GM19468 (cell line): ENCODE data around the gene CDH7.

Experiments used
- ATAC-seq: cut with Tn5 transposase; IDR thresholded peaks from one replicate; pipeline ENCODE4 v1.9.1; 2021; ENCODE audit warnings: mild to moderate bottlenecking, moderate library complexity, moderate number of reproducible peaks; ENCODE audit not compliant: unreplicated experiment; ENCODE audit errors: extremely low read depth

Gene CDH7

GRCh38 chr18:65906621-65907034 lies 155.8 kb downstream of the CDH7 start:
- no peak for ATAC-seq

DNA sequence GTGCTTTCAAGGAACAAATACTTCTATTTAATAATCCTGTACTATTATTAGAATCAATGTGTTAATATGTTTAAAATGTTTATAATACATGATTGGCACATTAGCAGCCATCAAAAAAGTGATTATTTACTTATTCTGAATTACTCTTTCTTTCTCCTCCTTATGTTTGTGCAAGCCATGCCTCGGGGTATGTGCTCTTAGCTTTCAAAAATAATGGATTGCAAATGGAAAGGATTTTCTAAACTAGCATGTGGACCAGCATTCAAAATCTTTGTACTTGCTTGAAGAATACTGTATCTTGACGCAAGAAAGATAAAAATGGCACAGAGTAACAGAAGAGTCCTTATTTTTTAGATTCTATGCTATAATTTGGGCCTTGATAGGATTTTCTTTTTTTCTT lies 156.5 kb downstream of the CDH7 start:
- ATAC-seq, result no peak

- ATAC-seq, result no peak
Measured at GRCh38 chr18:65919018-65919417, 168.2 kb downstream of the CDH7 start.

- no peak for ATAC-seq
Measured at GRCh38 chr18:65919663-65920062, 168.9 kb downstream of the CDH7 start.

DNA sequence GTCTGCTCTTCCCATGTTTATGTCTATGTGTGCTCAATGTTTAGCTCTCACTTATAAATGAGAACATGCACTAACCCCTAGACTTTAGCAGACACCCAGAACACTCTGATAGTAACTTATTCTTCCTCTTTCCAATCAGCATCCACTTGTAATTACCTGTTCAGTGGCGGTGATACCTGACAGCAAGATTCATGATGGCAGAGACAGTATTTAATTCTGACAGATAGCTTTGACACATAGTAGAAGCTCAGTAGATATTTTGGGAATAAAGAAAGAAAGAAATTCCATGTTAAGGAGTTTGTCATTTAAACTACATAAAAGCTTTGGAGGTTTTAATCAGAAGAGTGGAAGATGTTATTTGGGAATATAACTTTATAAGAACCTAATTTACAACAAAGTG lies 171.3 kb downstream of the CDH7 start:
- ATAC-seq, result no peak

GRCh38 chr18:65924904-65925303 lies 174.1 kb downstream of the CDH7 start:
- ATAC-seq, result no peak

- ATAC-seq, result no peak
Measured at GRCh38 chr18:65934874-65935273, 184.1 kb downstream of the CDH7 start.

DNA sequence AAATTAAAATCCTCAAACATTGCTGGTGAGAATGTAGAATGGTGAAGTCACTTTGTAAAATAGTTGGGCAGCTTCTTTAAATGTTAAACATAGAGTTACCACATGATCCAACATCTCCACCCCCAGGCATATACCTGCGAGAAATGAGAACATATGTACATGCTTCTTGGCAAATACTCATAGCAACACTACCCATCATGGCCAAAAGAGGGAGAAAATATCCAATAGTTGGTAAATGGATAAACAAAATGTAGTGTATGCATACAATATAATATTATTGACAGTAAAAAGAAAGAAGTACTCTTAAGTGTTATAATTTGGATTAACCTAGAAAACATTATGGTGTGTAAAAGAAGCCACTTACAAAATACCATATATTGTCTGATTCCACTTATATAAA lies 185.9 kb downstream of the CDH7 start:
- ATAC-seq, result no peak

- ATAC-seq, result no peak
Measured at GRCh38 chr18:65937180-65937579, 186.4 kb downstream of the CDH7 start.

GRCh38 chr18:65938592-65939372 lies 188.0 kb downstream of the CDH7 start:
- ATAC-seq, result peak; percentile 79
